ENCODE measurements around the gene RSL1D1.

GRCh38 chr16:11799017-11799381, 52.3 kb downstream of the RSL1D1 start:
- TF ChIP-seq EZH2 (IDR thresholded peaks at IDR 0.05; ENCODE audit: borderline replicate concordance, low read depth, low read length, severe bottlenecking), result no peak
- no peak for TF ChIP-seq CTCF (IDR thresholded peaks at IDR 0.05; ENCODE audit: borderline replicate concordance, extremely low read depth, low read length, poor library complexity, severe bottlenecking)
